Measurements from ENCODE around the gene SEMA3G.

The SEMA3G gene

GRCh38 chr3:52479037-52479876, 34.4 kb upstream of the SEMA3G start:
- DNase-seq, result no peak

GRCh38 chr3:52477796-52478095, 32.8 kb upstream of the SEMA3G start:
- DNase-seq, result no peak

DNA sequence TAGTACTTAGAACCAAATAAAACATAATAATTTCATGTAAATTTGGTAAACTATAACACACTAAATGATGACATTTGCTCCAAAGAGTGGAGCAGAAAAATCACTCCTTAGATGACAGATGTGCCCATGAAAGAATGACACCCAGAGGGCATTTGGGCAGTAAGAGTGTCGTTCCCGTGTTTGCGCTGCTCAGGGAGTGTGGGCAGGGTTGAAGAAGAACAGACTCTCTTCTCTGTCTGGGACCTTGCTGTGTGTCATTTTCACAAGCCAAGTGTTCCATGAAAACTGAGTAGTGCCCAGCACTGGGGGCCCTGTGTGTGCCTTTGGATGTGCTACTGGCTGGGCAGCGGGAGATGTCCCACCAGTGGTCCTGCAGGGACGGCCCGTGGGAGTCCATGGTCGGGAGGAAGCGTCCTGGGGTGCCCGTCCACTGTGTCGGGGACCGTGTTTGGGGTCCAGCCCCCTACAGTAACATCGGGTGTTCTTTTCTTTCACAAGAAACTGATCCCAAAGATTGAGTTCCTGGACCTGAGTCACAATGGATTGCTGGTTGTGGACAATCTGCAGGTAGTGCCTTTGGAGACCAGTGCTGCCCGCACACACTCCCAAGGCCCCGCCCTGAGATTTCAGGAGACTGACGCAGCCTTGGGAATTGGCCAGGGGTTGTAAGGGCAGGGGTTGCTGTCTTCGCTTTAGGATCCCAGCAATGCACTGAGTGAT, 32.3 kb upstream of the SEMA3G start:
- no peak for DNase-seq

GRCh38 chr3:52473026-52473425, 28.1 kb upstream of the SEMA3G start:
- DNase-seq, result no peak

GRCh38 chr3:52472239-52473000, 27.5 kb upstream of the SEMA3G start:
- no peak for DNase-seq

GRCh38 chr3:52471371-52472238, 26.7 kb upstream of the SEMA3G start:
- no peak for DNase-seq

DNA sequence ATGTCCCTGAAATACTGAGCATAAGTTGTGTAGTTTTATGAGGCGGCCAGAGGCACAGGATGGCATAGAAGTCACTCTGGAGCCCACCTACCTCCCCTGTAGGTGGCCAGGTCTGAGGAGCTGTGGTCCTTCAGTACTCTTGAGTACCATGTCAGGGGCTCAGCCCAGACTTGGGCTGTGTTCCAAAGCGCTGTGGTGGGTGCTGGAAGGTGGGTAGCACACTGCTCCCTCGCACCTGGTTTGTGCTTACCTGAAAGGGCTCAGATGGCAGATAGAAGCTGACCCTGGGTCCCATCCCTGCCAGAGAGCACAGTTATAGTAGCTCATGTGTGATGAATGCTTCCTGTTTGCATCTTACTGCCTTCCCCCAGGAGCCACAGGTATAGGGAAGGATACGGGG, 26.0 kb upstream of the SEMA3G start:
- no peak for DNase-seq

- peak; percentile 91 to 96 for DNase-seq
Measured at GRCh38 chr3:52469001-52469400, 24.1 kb upstream of the SEMA3G start.

GRCh38 chr3:52468336-52468735, 23.4 kb upstream of the SEMA3G start:
- peak; percentile 70 to 91 for DNase-seq

DNA sequence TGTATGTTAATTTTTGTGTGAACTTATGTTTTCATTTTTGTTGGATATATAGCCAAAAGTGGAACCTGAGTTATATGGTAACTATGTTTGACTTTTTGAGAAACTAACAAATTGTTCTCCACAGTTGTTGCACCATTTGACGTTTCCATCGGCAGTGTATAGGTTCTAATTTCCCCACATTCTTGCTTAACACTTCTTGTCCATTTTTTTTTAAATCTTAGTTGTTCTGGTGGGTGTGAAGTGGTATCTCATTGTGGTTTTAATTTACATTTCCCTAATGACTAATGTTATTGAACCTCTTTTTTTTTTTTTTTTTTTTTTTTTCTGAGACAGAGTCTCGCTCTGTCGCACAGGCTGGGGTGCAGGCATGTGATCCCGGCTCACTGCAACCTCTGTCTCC, 18.5 kb upstream of the SEMA3G start:
- no peak for DNase-seq

- no peak for DNase-seq
Measured at GRCh38 chr3:52461874-52462273, 17.0 kb upstream of the SEMA3G start.

GRCh38 chr3:52458770-52459545, 14.1 kb upstream of the SEMA3G start:
- peak; percentile 55 to 80 for DNase-seq

DNA sequence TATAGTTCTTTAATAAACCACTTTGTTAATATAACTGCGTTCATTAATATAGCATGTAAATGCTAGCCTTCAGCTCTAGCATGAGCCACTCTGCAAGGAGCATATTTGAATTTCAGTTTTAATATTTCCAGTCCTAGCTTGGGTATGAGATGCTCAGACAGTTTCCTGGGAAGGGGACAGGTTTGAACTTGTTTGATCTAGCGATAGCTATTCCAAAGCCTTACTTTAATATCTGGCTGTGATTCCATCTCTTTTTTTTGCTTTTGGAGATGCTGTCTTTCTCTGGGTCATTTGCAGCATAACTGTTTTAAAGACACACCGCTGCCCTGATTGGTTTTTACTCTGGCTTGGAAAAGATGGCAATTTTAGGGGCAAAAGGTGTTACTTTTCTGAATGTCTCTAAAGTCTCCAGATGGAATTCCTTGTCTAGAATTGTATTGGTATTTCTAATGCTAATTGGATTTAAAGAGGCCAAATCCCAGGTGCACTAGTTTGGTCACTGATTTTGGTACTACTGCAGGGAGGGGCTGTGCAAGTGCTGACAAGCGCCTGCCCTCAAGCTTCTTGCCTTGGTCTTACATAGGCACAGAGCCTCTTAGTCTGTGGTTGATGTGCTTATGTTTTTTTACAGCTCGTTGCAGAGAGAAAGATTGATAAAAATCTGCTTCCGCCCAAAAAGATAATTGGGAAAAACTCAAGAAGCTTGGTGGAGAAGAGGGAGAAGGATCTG, 13.3 kb upstream of the SEMA3G start:
- DNase-seq, result peak in 1 of 2 experiments; percentile 43

DNA sequence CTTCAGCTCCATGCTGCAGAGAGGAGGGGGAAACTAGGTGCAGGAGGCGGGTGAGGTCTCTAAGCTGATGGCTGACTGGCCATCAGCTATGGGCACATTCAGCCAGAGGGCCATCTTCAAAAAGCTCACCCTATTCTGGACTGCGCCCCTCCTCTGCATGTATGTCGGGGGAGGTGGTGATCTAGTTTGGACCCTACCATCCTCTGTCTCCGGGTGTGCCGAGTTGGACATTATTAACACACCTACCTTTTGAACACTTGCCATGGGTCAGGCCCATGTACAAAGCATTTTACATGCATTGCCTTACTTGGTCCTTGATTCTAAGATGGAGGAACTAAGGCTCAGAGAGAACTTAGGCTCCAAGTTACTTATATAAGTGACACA, 11.9 kb upstream of the SEMA3G start:
- DNase-seq, result no peak

GRCh38 chr3:52456169-52456799, 11.4 kb upstream of the SEMA3G start:
- DNase-seq, result peak in 1 of 2 experiments; percentile 22

GRCh38 chr3:52455283-52456168, 10.6 kb upstream of the SEMA3G start, which contains the start of gene NISCH:
Gene NISCH (plus strand): TSS chr3:52455604. CDS start chr3:52455642, 38 bp downstream.
- peak; percentile 70 to 75 for DNase-seq

DNA sequence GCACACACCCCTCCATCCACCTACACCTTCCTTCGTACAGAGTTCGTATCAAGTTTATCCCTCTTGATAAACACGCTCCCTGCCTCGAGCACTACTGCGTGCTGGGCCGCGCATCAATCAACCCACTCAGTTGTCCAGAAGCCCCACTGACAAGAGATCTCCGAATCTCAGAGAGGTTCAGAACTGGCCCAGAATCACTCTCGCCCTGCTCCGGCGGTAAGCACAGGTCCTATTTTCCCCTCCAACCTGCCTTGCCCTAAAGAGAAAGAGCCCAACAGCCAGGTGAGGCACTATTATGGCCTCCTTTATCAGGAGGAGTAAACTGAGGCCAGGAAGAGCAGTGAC, 10.0 kb upstream of the SEMA3G start:
- no peak for DNase-seq

- DNase-seq, result peak in 1 of 2 experiments; percentile 37
Measured at GRCh38 chr3:52454250-52454937, 9.5 kb upstream of the SEMA3G start.
